ENCODE data around the gene RAD9B.

DNA sequence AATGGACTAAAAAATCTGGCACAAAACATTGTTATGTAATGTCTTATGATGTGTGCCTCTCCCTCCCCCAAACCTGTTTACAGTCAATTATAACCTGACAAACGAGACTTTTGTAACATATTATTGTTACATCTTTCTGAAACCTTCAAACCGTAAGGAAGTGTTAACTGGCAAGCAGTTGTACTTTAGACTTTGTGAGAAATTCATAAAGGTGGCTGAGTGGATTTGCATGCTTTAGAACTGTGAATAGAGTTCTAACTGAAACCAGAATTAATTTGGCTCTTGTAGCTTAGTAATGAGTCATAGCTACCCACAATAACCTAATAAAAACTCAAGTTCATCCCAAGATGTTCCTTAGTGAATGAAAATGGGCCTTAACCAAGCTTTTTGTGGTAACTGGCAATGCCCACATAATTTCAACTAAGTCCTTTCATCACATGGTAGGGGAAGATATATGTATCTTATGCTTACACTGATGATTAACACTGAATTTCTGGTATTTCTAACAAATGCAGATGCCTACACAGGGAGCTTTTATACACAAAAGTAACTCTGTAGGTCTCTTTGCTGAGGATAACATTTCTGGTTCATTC, 29.7 kb downstream of the RAD9B start:
- TF ChIP-seq CTCF (conservative IDR thresholded peaks at IDR 0.05) (no peak), ZFX (IDR thresholded peaks at IDR 0.05) (no peak)

All from C4-2B (cell line).